Activated naive CD4-positive, alpha-beta T cell treated with anti-CD3 and anti-CD28 coated beads, Interleukin-2, amount 10 ng/mL, durations not matched to agents 7 days and 5 days (primary cell): ENCODE data around the gene ZSWIM6.

Experiments
- CTCF ChIA-PET: fragments of 350-600 bp; sonication (Branson Sonifier 250); formaldehyde crosslinking; loops from one replicate; lab custom pipeline; 2021; ENCODE audit warnings: antibody characterized with exemption; lab: Charles Lee
- DNase-seq: peaks from one replicate; pipeline ENCODE4 v3.0.0-alpha.2; 2020
- H3K27ac Mint-ChIP-seq: one replicate; pipeline ENCODE4 v1.8.0; 2021; ENCODE audit warnings: mild to moderate bottlenecking, moderate library complexity, mixed read lengths
- H3K27me3 Mint-ChIP-seq: one replicate; pipeline ENCODE4 v1.8.0; 2021; ENCODE audit warnings: mild to moderate bottlenecking, mixed read lengths
- H3K36me3 Mint-ChIP-seq: one replicate; pipeline ENCODE4 v1.8.0; 2021; ENCODE audit warnings: mixed read lengths
- H3K4me1 Mint-ChIP-seq: one replicate; pipeline ENCODE4 v1.8.0; 2021; ENCODE audit warnings: mixed read lengths
- H3K4me3 Mint-ChIP-seq: one replicate; pipeline ENCODE4 v1.8.0; 2021; ENCODE audit warnings: mild to moderate bottlenecking, moderate library complexity, mixed read lengths
- H3K9me3 Mint-ChIP-seq: one replicate; pipeline ENCODE4 v1.8.0; 2021; ENCODE audit warnings: mixed read lengths

Gene ZSWIM6

DNA sequence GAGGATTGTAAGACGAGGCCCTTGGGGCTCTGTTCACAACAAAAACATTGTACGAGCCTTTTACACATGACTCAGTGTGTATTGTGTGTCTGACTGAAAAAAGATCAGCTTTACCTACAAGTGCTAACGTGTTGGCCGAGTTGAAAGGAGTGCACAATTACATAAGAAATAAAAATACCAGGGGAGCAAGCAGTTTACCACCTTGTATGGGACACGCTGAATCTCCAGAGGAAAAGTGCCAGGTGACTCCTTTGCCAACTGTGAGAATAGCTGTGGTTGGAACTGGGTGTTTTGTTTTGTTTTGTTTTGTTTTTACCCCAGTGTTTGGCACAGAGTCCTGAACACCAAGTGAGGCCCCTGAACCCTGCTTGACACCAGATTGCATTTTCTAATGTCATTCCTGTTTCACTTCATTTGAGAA, 32.8 kb upstream of the ZSWIM6 start:
- DNase-seq: no peak
- no peak overlapping the region for H3K4me3 Mint-ChIP-seq
- no peak overlapping the region for H3K27ac Mint-ChIP-seq
- H3K27me3 Mint-ChIP-seq: no peaks in the 10 kb centered on the region
- H3K36me3 Mint-ChIP-seq: no peaks in the 10 kb centered on the region
- H3K9me3 Mint-ChIP-seq: no peaks in the 10 kb centered on the region
- CTCF ChIA-PET: no interaction called here
- peaks cover 5% of the 10 kb centered on the region for H3K4me1 Mint-ChIP-seq

DNA sequence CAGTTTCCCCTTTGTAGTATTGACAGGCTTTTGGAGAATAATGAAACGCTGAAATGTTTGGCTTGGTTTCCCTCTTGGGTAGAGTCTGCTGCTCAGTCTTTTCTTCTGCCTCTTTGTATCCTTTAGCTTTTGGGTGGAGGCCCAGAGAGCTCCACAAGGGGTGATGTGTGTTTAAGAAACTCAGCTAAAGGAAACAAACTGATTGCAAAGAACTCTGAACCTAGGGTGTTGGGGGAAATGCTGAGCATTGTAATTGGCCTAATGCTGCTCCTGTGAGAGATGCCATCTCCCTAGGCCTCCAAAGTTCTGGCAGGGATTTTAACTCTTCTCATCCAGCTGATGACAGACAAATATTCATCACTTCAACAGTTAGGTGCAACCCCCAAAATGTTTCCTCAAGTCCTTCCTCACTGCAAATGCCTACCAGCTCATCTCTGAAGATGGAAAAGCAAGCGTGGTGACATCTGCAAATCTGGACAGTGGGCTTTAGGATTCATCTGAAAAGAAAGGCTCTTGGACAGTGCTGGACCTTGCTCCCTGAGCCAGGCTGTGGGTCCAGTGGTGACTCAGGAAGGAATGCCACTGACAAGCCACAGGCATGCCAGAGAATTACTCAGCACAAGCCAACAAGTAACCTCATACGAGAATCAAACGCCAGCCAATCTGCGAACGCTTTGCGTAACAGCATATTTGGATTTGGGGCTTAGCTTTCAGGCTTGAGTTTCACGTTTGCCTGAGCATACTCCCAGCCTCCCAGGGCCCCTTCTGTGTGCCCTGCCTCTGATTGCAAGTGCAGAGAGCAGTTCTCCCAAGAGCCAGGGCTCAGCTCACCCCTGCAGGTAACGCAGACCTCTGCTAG, 30.5 kb upstream of the ZSWIM6 start:
- H3K27ac Mint-ChIP-seq: no peak overlapping the region
- CTCF ChIA-PET: no interaction called here
- H3K4me1 Mint-ChIP-seq: peaks cover 7% of the 10 kb centered on the region
- H3K27me3 Mint-ChIP-seq: peaks cover under 1% of the 10 kb centered on the region
- H3K9me3 Mint-ChIP-seq: no peaks in the 10 kb centered on the region
- H3K36me3 Mint-ChIP-seq: no peaks in the 10 kb centered on the region
- no peak for DNase-seq
- no peak overlapping the region for H3K4me3 Mint-ChIP-seq

DNA sequence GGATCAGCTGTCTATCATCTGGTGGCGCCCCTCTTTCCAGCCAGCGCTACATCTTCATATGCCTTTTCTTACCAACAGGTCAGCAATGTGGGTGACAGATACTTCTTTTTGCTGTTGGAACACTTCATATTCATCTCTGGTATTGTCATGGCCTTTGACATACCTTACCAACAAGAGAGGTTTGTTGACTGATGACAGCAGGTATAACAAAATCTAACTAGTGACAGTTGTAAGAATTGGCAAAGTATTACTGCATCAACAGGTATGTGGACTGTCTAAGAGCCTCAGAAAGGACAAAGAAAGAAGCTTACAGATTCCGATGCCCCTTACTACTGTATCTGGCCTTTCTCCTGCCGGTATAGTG, 29.9 kb upstream of the ZSWIM6 start:
- Mint-ChIP-seq H3K9me3 (no peaks in the 10 kb centered on the region), H3K4me3 (no peak overlapping the region), H3K4me1 (peaks cover 10% of the 10 kb centered on the region), H3K36me3 (no peaks in the 10 kb centered on the region), H3K27ac (no peak overlapping the region), H3K27me3 (peaks cover 5% of the 10 kb centered on the region)
- no peak for DNase-seq
- CTCF ChIA-PET: no interaction called here

DNA sequence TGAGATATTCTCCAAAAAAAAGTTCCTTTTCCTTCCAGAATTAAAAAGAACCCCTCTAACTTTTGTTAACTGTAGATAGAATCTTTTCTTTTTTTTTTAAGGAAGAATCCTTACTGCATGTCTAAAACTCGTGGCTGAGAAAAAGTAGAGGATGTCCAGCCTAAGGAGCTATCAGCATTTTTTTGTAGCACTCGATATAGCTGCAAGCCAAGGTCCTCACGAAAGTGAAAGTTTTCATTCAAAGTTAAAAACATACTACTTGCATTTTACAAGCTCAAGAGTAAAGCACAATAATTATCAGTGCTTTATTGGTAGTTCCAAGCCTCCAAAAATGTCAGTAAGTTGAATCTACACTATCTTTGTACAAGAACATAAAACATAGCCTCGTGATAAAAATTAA, 28.7 kb upstream of the ZSWIM6 start:
- H3K27me3 Mint-ChIP-seq: peaks cover 5% of the 10 kb centered on the region
- CTCF ChIA-PET: no interaction called here
- H3K4me1 Mint-ChIP-seq: peaks cover 10% of the 10 kb centered on the region
- no peak overlapping the region for H3K27ac Mint-ChIP-seq
- no peak overlapping the region for H3K4me3 Mint-ChIP-seq
- H3K9me3 Mint-ChIP-seq: no peaks in the 10 kb centered on the region
- no peak for DNase-seq
- H3K36me3 Mint-ChIP-seq: no peaks in the 10 kb centered on the region

DNA sequence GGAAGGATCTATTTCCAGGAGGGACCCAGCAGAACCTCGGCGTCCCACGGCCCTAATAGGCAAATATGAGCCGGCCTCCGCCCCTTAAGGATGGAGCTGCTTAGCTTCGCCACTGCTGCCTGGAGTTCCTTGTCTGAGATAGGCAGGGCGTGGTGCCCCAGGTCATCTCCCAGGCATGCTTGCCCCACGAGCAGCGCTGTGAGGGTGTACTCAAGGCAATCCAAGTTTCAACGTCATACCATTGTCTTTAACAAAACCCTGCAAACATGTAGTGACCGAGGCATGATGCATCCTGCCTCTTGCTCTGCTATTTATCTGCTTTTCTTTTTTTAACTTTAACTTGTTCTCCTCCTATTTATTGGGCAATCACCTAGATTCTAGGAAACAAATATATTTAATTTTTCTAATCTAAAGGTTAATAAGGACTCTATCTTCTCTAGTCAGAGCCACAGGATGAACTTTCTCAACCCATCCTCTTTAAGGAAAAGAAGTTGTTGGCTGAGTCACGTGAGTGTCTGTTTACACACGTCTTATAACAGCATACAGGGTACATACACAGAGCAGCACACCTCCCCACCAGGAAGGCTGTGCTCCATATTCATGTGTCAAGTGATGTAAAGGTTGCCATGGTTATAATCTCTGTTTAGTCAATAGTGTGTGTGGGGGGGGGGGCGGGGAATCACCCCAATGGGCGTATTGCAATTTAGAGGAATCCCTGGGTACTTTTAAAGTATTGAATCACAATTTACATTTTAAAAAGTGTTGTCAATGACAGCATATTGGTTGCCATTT, 27.3 kb upstream of the ZSWIM6 start:
- H3K36me3 Mint-ChIP-seq: no peaks in the 10 kb centered on the region
- peaks cover 10% of the 10 kb centered on the region for H3K4me1 Mint-ChIP-seq
- CTCF ChIA-PET: no interaction called here
- DNase-seq: no peak
- no peaks in the 10 kb centered on the region for H3K9me3 Mint-ChIP-seq
- H3K4me3 Mint-ChIP-seq: no peak overlapping the region
- H3K27ac Mint-ChIP-seq: no peak overlapping the region
- H3K27me3 Mint-ChIP-seq: peaks cover 8% of the 10 kb centered on the region

DNA sequence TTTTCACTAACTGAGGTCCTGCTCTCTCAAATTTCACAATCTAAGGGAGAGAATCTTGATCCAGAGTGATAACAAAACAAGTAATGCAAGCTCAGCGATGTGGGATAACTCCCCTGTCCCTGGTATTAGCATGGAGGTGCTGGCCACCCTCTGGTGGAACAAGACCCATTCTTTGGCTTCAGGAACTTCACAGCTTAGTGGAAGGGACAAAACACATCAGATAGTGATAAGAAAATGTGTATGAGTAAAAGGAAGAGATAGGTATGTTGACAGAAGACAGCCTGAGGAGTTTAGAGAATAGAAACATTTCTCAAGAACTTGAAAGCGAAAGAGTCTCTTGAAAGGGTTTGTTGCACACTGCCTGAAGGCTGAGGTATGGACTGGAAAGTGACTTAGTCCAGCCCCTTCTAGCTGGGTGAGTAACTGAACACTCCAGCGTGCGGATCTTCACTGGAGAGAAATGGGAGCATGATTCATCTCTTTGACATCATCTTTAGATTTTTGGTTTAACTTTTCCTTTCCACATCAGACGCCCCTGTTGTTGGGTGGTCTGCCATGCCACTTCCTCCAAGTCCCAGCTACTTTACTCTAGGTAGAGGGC, 25.4 kb upstream of the ZSWIM6 start:
- H3K36me3 Mint-ChIP-seq: no peaks in the 10 kb centered on the region
- H3K27me3 Mint-ChIP-seq: peaks cover 16% of the 10 kb centered on the region
- H3K4me3 Mint-ChIP-seq: no peak overlapping the region
- no peaks in the 10 kb centered on the region for H3K9me3 Mint-ChIP-seq
- CTCF ChIA-PET: interaction anchor here (0.7 kb wide), 1 partner anchor 11 kb away, joined by 3 read pairs; no protein-coding TSS in a partner anchor
- DNase-seq: peak; percentile 23
- H3K4me1 Mint-ChIP-seq: peaks cover 10% of the 10 kb centered on the region
- peak overlapping the region; percentile 47 for H3K27ac Mint-ChIP-seq

DNA sequence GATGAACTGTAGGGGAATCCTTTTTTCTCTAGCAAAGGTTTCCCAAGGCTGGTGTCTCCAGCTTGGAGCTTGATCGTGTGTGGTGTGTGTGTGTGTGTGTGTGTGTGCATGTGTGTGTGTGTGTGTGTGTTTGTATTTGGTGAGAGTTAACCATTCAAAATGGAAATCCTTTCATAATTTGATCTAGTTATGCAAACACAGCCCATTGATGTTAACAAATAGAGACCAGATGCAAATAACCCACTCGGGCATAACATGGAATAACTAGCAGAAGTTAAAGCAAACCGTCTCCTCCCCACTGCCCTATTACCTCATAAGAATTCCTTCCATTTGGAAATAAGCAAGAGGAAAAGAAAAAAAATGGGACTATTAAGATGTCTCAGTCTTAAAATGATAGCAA, 24.9 kb upstream of the ZSWIM6 start:
- H3K4me3 Mint-ChIP-seq: no peak overlapping the region
- H3K9me3 Mint-ChIP-seq: no peaks in the 10 kb centered on the region
- DNase-seq: no peak
- CTCF ChIA-PET: interaction anchor here (0.7 to 2.1 kb wide), 2 partner anchors 11 to 24 kb away, joined by 3 to 7 read pairs; no protein-coding TSS in a partner anchor
- no peaks in the 10 kb centered on the region for H3K36me3 Mint-ChIP-seq
- peaks cover 10% of the 10 kb centered on the region for H3K4me1 Mint-ChIP-seq
- H3K27me3 Mint-ChIP-seq: peaks cover 18% of the 10 kb centered on the region
- H3K27ac Mint-ChIP-seq: no peak overlapping the region

DNA sequence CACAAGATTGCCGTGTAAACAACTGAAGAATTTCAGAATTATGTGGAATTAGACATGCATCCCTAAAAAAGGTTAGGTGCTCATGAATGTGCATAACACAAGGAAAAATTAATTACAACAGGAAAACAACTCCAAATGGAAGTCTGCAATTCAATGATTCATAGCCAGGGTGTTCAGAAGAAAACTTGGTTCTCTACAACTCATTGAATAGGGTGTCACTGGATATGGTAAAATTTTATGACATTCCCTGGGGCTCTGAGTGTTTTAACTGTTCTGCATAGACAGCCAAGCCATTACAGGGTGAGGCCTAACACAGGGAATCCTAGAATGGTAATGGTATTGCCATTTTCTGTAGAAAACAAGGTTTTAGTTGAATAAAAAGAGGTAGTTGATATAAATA, 24.4 kb upstream of the ZSWIM6 start:
- Mint-ChIP-seq H3K9me3 (no peaks in the 10 kb centered on the region), H3K36me3 (no peaks in the 10 kb centered on the region), H3K27ac (no peak overlapping the region), H3K4me1 (peaks cover 10% of the 10 kb centered on the region), H3K4me3 (no peak overlapping the region), H3K27me3 (peaks cover 18% of the 10 kb centered on the region)
- CTCF ChIA-PET: interaction anchor here (2.1 kb wide), 1 partner anchor 23 kb away, joined by 7 read pairs; no protein-coding TSS in a partner anchor
- no peak for DNase-seq

DNA sequence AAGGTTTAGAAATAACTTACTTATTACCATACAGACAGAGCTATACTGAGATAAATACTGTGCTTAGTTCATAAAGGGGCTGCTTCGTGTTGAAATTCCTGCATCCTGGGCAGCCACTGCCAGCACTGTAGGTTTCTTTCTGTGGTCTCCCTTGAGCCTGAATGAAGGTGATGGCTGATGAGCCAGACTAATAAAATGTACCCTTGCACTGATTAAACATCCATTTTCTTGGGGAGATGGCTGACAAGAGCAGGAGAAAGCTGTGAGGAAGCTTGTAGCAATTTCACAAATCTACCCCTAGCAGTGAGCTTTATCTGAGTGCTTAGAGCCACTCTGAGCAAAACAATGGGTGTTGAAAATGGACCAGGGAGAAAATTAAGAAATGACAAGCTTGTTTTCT, 23.3 kb upstream of the ZSWIM6 start:
- CTCF ChIA-PET: interaction anchor here (1.0 to 2.1 kb wide), 2 partner anchors 22 to 106 kb away, joined by 3 to 7 read pairs; no protein-coding TSS in a partner anchor
- no peak for DNase-seq
- H3K9me3 Mint-ChIP-seq: no peaks in the 10 kb centered on the region
- H3K4me1 Mint-ChIP-seq: peaks cover 6% of the 10 kb centered on the region
- H3K4me3 Mint-ChIP-seq: no peak overlapping the region
- no peaks in the 10 kb centered on the region for H3K36me3 Mint-ChIP-seq
- H3K27ac Mint-ChIP-seq: no peak overlapping the region
- peaks cover 24% of the 10 kb centered on the region for H3K27me3 Mint-ChIP-seq

DNA sequence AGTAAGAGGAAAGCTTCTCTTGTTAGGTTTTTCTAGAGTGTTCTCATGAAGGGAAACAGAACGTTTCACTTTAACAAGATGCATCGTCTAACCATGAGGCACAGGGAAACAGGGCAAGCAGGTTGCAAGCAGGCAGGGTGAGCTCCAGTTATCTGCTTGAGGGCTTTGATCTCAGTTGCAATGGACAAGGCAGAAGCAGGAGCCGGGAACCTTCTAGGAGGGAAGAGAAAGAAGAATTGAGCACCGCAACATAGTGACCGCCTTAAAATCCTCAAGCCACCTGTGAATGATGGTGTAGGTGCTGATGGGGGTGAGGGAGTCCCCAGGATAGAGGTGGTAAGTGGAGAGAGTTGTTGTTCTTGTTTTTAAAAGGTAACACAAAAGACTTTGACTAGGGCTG, 22.9 kb upstream of the ZSWIM6 start:
- CTCF ChIA-PET: interaction anchor here (1.0 to 2.1 kb wide), 2 partner anchors 22 to 107 kb away, joined by 3 to 7 read pairs; no protein-coding TSS in a partner anchor
- no peaks in the 10 kb centered on the region for H3K36me3 Mint-ChIP-seq
- no peak overlapping the region for H3K27ac Mint-ChIP-seq

DNA sequence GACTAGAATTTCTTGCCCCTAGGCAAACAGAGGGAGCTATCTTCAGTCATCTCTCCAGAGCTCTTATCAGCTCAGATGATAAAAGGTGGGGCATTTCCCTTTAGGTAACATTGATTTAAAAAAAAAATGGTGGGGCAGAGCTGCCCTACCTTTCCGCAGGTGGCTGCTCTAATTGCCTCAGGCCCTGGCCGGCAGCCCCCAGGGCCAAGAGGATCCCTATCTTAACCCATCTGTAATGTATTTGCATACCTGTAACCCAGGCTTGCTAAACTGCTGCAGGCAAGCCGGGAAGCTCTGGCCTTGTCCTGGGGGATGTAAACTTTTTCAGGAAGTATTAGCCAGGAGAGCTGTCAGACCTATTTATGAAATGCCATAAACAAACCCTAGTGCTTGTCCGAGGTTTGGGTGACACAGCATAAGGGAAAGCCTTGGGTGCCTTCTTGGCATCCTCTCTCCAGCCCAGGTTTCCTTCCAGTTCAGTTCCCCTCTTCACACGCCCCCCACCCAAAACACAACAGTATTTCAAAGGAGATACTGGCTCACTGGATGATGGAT, 20.9 kb upstream of the ZSWIM6 start:
- H3K27me3 Mint-ChIP-seq: peaks cover 28% of the 10 kb centered on the region
- H3K36me3 Mint-ChIP-seq: no peaks in the 10 kb centered on the region
- peaks cover 5% of the 10 kb centered on the region for H3K4me1 Mint-ChIP-seq
- no peaks in the 10 kb centered on the region for H3K9me3 Mint-ChIP-seq
- no peak overlapping the region for H3K27ac Mint-ChIP-seq
- no peak overlapping the region for H3K4me3 Mint-ChIP-seq
- no peak for DNase-seq
- CTCF ChIA-PET: no interaction called here

More for the DNA sequence above, 22.9 kb upstream of the ZSWIM6 start:
- H3K4me1 Mint-ChIP-seq: peaks cover 5% of the 10 kb centered on the region
- no peaks in the 10 kb centered on the region for H3K9me3 Mint-ChIP-seq
- no peak overlapping the region for H3K4me3 Mint-ChIP-seq
- H3K27me3 Mint-ChIP-seq: peaks cover 27% of the 10 kb centered on the region
- no peak for DNase-seq

DNA sequence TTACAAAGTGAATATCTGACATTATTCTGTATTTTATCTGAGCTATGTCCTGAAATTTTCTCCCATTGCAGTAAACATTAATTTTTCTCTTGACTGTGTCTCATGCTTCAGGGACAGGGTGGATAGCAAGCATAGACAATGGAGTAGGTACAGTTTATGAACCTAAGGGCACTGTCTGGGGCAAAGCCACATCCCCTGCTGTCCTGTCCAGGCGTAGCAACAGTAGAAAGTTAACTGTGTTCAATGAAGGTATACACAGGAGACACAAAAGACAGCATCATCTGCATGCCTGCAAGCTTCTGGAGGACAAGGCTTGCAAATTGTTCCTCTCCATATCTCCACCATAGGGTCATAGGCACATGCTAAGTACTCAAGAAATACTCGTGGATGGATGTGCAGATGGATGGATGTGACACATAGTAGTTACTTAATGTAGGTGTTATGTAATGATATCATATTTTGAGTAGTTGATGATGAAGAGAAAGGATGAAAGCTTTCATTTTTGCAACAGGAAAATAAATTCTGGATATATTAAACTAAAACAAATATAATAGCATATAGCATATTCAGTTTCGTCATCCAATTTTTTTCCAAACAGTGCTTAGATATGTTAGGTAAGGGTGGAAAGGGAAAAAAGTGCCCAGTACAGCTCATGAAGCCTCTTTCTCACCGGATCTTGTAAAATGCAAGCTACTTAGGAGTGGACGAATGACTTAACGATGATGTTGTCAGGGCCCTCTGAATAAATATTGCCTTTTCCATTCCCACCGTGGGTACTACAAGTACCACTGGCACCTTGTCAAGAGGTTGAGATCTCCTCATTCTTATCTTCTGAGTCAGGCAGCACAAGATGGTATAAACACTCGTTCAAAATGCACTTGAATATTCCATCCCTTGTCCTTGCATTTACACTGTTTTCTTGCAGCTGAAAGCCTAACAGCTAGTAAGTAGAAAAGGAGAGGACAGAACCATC, 19.9 kb upstream of the ZSWIM6 start:
- H3K4me3 Mint-ChIP-seq: no peak overlapping the region
- no peak for DNase-seq
- H3K9me3 Mint-ChIP-seq: no peaks in the 10 kb centered on the region
- peaks cover 24% of the 10 kb centered on the region for H3K27me3 Mint-ChIP-seq
- no peaks in the 10 kb centered on the region for H3K4me1 Mint-ChIP-seq
- no peak overlapping the region for H3K27ac Mint-ChIP-seq
- H3K36me3 Mint-ChIP-seq: no peaks in the 10 kb centered on the region
- CTCF ChIA-PET: interaction anchor here (1.1 to 1.2 kb wide), 2 partner anchors 15 to 345 kb away, joined by 3 read pairs; no protein-coding TSS in a partner anchor
